Lower lobe of right lung (tissue), 2 donors: ENCODE data around the gene SLF2. TPM values are rescaled to one million over a fixed set of nuclear protein-coding genes. Genes with fewer than 3 reads are reported as not detected.

Experiments used
- ATAC-seq, 2 donors: fragments of 200-7000 bp; cut with Tn5 transposase; one replicate each; pipeline ENCODE4 v1.9.1; 2020 to 2022; ENCODE audit warnings: mild to moderate bottlenecking in 2 of 2, moderate library complexity in 2 of 2
- DNase-seq: peaks from one replicate; pipeline ENCODE4 v3.0.0-alpha.2; 2020
- H3K27ac ChIP-seq: fragments of 200-600 bp; one replicate; pipeline ENCODE4 v1.8.0; 2022
- H3K27me3 ChIP-seq: fragments of 200-600 bp; one replicate; pipeline ENCODE4 v1.8.0; 2022; ENCODE audit warnings: low read depth
- H3K36me3 ChIP-seq: fragments of 200-600 bp; one replicate; pipeline ENCODE4 v1.8.0; 2022; ENCODE audit warnings: mild to moderate bottlenecking
- H3K4me1 ChIP-seq: fragments of 200-600 bp; one replicate; pipeline ENCODE4 v1.8.0; 2022
- H3K4me3 ChIP-seq: fragments of 200-600 bp; one replicate; pipeline ENCODE4 v1.8.0; 2022; ENCODE audit warnings: mild to moderate bottlenecking
- H3K9me3 ChIP-seq: fragments of 200-600 bp; one replicate; pipeline ENCODE4 v1.8.0; 2022
- intact Hi-C: fragments of 100-400 bp; cut with DNase I; formaldehyde crosslinking; loops from one replicate; pipeline ENCODE4 v1.11.0; 2022
- total RNA-seq: library from RNA; stranded (reverse); fragmentation: NEBNext Ultra II Directional; extraction: Animal tissue kit (Norgen Biotek cat#: 25700); gene quantifications from one replicate; pipeline ENCODE4 v1.2.1, GENCODE V29; 2021
- TF ChIP-seq, protein P1 (sequence below): fragments of 200-600 bp; IDR thresholded peaks from one replicate; pipeline ENCODE4 v1.8.0; 2022; ENCODE audit warnings: antibody characterized with exemption, mild to moderate bottlenecking
- donor health status: DM: no; HTN: yes; CAD: no; lungs with severe emphysema.

Gene SLF2
- total RNA-seq, 1 donor from 2014 or later, result 34.4 TPM

DNA sequence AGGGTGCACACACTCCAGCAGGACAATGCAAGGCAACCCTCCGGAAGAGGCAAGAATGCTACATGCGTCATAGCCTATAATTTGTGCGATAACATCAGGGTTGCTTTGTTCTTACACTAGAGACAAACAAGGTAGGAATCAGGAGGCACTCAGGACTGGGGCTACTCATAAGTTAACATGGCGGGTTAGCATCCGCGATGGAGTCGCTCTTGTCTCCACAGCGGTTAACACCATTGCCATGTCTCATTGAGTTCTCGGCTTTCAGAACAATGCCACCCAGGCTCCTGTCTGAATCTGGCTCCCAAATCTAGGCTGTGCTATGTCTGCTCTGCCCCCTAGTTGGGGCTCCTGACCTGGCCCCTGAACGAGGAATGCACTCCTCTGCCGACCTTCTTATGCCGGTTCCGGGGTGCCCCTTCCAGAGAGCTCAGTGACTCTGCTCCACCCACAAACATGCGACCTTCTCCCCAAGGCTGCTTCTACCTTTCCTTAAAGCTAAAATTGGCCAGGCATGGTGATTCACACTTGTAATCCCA, 24.9 kb upstream of the SLF2 start:
- H3K27me3 ChIP-seq, result peaks cover 6% of the 10 kb centered on the region
- DNase-seq, result no peak
- no peaks in the 10 kb centered on the region for H3K4me1 ChIP-seq
- H3K9me3 ChIP-seq, result no peaks in the 10 kb centered on the region
- H3K36me3 ChIP-seq, result no peaks in the 10 kb centered on the region
- no peak for ATAC-seq
- TF ChIP-seq, protein P1, sequence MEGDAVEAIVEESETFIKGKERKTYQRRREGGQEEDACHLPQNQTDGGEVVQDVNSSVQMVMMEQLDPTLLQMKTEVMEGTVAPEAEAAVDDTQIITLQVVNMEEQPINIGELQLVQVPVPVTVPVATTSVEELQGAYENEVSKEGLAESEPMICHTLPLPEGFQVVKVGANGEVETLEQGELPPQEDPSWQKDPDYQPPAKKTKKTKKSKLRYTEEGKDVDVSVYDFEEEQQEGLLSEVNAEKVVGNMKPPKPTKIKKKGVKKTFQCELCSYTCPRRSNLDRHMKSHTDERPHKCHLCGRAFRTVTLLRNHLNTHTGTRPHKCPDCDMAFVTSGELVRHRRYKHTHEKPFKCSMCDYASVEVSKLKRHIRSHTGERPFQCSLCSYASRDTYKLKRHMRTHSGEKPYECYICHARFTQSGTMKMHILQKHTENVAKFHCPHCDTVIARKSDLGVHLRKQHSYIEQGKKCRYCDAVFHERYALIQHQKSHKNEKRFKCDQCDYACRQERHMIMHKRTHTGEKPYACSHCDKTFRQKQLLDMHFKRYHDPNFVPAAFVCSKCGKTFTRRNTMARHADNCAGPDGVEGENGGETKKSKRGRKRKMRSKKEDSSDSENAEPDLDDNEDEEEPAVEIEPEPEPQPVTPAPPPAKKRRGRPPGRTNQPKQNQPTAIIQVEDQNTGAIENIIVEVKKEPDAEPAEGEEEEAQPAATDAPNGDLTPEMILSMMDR, result no peak
- no peak overlapping the region for H3K27ac ChIP-seq
- no peak overlapping the region for H3K4me3 ChIP-seq
- intact Hi-C loops, result no loop called here

DNA sequence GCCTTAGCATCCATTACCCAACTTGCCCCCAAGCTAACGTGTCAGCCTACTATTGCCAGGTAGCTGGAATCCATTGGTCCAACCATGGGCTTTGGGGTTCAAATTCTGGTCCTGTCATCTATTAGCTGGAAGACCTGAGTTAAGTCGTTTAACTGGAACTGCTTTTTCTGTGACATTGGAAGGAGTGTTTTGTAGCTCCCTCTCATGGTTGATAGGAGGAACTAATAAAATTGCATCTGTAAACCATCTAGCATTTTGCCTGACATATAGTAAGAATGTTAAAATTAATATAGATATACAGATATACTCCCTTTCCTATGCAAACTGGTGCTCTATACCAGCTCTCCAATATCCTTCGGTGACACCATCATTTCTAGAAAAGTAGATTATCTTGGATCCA, 23.8 kb upstream of the SLF2 start:
- Histone ChIP-seq H3K36me3 (no peaks in the 10 kb centered on the region), H3K9me3 (no peaks in the 10 kb centered on the region), H3K27ac (no peak overlapping the region), H3K4me1 (no peaks in the 10 kb centered on the region), H3K4me3 (no peak overlapping the region), H3K27me3 (peaks cover 6% of the 10 kb centered on the region)
- ATAC-seq (no peak), DNase-seq (no peak)
- intact Hi-C loops, result no loop called here
- TF ChIP-seq, protein P1, result no peak

DNA sequence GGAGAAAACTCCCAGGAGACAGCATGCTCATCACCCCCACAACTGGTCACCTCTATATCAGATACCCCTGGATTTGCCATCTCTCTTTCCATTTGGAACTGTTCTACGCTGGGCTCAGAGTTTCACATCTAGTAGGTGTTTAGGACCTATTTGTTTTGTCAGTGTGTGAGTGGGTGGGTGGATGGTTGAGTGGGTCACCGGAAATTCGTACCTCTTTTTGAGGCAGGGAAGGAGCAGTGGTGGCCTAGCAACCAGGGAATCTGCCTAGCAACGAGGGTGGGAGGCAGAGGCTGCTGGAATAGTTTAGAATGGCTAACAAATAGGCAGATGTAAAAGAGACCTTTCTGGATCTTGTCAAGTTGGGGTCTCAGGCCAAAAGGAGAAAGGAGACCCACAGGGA, 23.2 kb upstream of the SLF2 start:
- Histone ChIP-seq H3K27me3 (peaks cover 6% of the 10 kb centered on the region), H3K4me1 (no peaks in the 10 kb centered on the region), H3K9me3 (no peaks in the 10 kb centered on the region), H3K36me3 (no peaks in the 10 kb centered on the region), H3K27ac (no peak overlapping the region), H3K4me3 (no peak overlapping the region)
- TF ChIP-seq, protein P1, result no peak
- ATAC-seq (no peak), DNase-seq (no peak)
- intact Hi-C loops, result no loop called here

GRCh38 chr10:100890141-100890672, 22.6 kb upstream of the SLF2 start:
- Histone ChIP-seq H3K4me3 (no peak overlapping the region), H3K27ac (no peak overlapping the region), H3K4me1 (no peaks in the 10 kb centered on the region), H3K36me3 (no peaks in the 10 kb centered on the region), H3K27me3 (peaks cover 10% of the 10 kb centered on the region), H3K9me3 (no peaks in the 10 kb centered on the region)
- ATAC-seq (no peak), DNase-seq (no peak)
- intact Hi-C loops, result no loop called here
- TF ChIP-seq, protein P1, result no peak

- no peaks in the 10 kb centered on the region for H3K9me3 ChIP-seq
- no peak for ATAC-seq
- H3K27ac ChIP-seq, result no peak overlapping the region
- H3K36me3 ChIP-seq, result no peaks in the 10 kb centered on the region
- H3K4me1 ChIP-seq, result no peaks in the 10 kb centered on the region
- no peak overlapping the region for H3K4me3 ChIP-seq
- no peak for DNase-seq
- TF ChIP-seq, protein P1, result no peak
- H3K27me3 ChIP-seq, result peaks cover 10% of the 10 kb centered on the region
- intact Hi-C loops, result no loop called here
Measured at GRCh38 chr10:100890673-100891317, 22.0 kb upstream of the SLF2 start.
